Measurements from ENCODE around the gene MLANA. TPM values are rescaled to one million over a fixed set of nuclear protein-coding genes. Genes with fewer than 3 reads are reported as not detected.

MLANA gene
- total RNA-seq, 1 donor from 2014 or later = not detected

GRCh38 chr9:5950261-5950660 lies 59.6 kb downstream of the MLANA start:
- no peak for DNase-seq (ENCODE audit: low spot score)
- intact Hi-C loops (cut with DNase I) = no loop called here

GRCh38 chr9:5951686-5952211 lies 61.1 kb downstream of the MLANA start:
- no peak for DNase-seq (ENCODE audit: low spot score)

GRCh38 chr9:5953743-5954707 lies 63.3 kb downstream of the MLANA start:
- DNase-seq (ENCODE audit: low spot score) = no peak
- intact Hi-C loops (cut with DNase I) = no loop called here

More at GRCh38 chr9:5951686-5952211, 61.1 kb downstream of the MLANA start:
- intact Hi-C loops (cut with DNase I) = no loop called here

- intact Hi-C loops (cut with DNase I) = no loop called here
- no peak for DNase-seq (ENCODE audit: low spot score)
These were observed 66.5 kb downstream of the MLANA start for GRCh38 chr9:5957166-5957565.

- intact Hi-C loops (cut with DNase I) = no loop called here
- DNase-seq (ENCODE audit: low spot score) = no peak
These were observed 67.6 kb downstream of the MLANA start for GRCh38 chr9:5958273-5958672.

Other genes starting within 250 kb of the MLANA start
- gene ERMP1, start 57.8 kb upstream of the MLANA start, total RNA-seq = 16.8 TPM
- 21.6 TPM for gene RANBP6, start 124.7 kb downstream of the MLANA start, total RNA-seq